WI38 (cell line): ENCODE results near the gene GRIK3.
"Not testable (repeated sequence)": the region's sequence is repeated elsewhere in the genome, so short reads cannot be mapped to it uniquely, and the experiment has no call there.

Source experiments
- H3K4me3 ChIP-seq: 2 replicates; pipeline ENCODE4 v1.5.1; 2011; ENCODE audit warnings: low read depth, mild to moderate bottlenecking, control low read depth, low read length
- TF ChIP-seq, protein P1 (sequence below): IDR thresholded peaks from 2 replicates; pipeline ENCODE4 v1.5.1; 2012; ENCODE audit warnings: low read depth, mild to moderate bottlenecking, control low read depth, low read length

GRIK3 gene

DNA sequence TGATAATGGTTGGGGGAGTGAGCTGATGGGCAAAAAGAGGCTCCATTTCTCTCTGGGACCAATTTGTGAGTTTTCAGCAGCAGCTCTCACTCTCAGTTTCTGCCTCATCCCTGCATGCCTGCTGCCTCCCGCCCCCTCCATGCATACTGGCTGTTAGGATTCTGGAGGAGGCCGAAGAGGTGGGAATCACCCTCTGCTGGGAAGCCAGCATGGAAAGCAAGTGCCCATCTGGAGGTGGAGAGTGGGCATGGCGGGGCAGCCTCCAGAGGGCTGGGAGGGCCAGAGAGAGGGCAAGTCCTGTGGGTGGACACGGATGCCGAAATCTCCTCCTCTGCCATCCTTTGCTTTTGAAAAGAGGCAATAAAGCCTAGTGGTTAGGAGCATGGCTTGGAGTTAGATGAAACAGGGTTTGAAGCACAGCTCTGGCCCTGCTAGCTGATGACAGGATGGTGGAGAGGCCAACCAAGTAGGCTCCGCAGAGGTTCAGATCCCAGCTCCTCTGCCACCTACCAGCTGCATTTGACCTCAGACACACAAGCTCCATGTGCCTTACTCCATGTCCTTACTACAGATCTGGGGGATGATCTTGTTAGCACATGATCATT, 113.4 kb downstream of the GRIK3 start:
- TF ChIP-seq, protein P1, sequence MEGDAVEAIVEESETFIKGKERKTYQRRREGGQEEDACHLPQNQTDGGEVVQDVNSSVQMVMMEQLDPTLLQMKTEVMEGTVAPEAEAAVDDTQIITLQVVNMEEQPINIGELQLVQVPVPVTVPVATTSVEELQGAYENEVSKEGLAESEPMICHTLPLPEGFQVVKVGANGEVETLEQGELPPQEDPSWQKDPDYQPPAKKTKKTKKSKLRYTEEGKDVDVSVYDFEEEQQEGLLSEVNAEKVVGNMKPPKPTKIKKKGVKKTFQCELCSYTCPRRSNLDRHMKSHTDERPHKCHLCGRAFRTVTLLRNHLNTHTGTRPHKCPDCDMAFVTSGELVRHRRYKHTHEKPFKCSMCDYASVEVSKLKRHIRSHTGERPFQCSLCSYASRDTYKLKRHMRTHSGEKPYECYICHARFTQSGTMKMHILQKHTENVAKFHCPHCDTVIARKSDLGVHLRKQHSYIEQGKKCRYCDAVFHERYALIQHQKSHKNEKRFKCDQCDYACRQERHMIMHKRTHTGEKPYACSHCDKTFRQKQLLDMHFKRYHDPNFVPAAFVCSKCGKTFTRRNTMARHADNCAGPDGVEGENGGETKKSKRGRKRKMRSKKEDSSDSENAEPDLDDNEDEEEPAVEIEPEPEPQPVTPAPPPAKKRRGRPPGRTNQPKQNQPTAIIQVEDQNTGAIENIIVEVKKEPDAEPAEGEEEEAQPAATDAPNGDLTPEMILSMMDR = no peak
- H3K4me3 ChIP-seq = no peak overlapping the region

DNA sequence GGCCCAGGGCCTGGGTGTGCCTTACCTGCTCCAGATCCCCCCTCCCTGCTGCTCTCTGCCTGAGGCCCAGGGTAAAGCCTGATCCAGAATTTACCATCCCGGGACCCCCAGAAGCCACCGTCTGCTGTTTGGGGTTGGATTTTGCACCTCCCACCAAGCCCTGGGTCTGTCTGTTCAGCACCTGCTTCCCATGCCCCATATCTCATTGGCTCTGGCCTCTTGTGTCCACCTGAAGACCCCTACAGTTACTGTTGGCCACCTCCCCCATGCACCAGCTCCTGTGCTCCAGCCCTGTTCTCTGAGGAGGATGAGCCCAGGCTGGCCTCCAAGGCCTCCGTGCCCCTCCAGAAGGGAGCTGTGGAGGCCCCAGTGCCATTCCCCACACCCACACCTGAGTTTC, 113.9 kb downstream of the GRIK3 start:
- no peak overlapping the region for H3K4me3 ChIP-seq
- TF ChIP-seq, protein P1 = no peak

DNA sequence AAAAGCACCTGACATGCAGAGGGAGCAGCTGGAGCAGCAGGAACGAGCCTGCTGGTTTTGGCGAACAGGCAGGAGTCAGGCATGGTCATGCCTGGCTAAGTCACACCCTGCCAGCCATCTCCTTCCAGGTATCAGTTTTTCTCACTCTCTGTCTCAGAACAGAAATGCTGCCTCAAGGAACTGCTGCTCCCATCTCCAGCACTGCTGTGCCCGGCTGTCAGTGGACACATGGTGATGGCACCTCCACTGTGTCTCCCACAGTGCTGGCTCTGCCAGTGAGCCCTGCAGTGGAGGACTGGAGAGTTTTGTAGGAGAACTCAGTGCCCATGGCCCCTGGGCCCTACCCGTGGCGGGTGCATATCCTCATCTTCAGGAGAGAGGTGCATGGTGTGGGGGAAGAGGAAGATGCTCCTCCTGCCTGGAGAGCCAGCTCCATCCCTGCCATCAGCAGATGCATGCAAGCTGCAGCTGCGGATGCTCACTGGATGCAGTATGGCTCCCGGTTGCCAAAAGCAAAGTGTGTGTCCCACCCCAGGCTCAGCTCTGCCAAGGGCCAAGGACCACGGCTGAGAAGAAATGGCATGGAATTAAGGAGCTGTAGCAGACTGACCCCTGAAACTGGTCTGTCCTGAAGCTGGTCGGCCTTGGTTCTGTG, 114.7 kb downstream of the GRIK3 start:
- no peak overlapping the region for H3K4me3 ChIP-seq
- TF ChIP-seq, protein P1 = no peak

DNA sequence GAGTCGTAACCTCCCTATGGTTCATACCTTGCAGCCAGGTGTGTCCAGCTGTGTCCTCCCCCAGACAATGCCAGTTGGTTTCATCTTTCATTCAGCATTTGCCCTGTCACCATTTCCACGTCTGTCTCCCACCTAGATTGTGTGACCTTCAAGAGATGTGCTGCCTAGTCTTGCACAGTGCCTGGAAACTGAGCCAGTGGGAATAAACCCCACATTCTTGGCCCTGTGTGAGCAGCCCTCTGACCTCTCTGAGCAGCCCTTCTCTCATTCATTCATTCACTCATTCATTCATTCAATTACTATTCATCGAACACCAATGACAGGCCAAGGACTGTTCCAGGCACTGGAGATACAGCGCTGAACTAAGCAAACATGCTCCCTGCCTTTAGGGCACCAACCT, 115.7 kb downstream of the GRIK3 start:
- no peak overlapping the region for H3K4me3 ChIP-seq
- TF ChIP-seq, protein P1 = no peak

DNA sequence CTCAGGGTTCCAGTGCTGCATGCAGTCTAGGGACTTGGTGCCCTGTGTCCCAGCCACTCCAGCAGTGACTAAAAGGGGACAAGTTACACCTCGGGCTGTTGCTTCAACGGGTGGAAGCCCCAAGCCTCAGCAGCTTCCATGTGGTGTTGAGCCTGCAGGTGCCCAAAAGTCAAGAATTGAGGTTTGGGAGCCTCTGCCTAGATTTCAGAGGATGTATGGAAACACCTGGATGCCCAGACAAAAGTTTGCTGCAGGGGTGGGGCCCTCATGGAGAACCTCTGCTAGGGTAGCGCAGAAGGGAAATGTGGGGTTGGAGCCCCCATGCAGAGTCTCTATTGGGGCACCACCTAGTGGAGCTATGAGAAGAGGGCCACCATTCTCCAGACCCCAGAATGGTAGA, 117.8 kb downstream of the GRIK3 start:
- not testable (repeated sequence) for H3K4me3 ChIP-seq

DNA sequence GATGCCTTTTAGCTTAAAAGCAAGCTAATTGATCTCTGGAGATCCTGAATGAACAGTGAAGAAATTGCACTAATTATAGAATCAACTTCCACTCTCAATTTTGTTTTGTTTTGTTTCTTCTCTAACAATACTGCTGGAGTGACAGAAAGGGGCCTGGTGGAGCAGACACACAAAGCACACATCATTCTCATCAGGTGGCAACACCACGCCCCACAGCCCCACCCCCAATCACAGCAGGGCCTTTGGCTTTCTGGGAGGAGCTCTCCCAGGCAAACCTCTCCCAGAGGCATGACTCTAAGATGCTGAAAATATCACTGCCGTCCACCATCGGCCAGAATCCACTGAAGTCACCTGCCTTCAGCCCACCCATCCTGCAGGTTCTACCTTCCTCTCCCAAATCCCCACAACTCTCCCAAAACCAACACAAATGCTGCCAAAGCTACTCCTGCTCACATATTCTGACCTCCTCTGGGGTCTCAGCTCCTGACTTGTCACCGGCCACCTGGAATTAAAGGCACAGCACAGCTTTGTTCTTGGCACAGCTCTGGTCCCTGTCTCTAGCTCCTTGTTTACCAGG, 120.7 kb downstream of the GRIK3 start:
- H3K4me3 ChIP-seq = no peak overlapping the region
- TF ChIP-seq, protein P1 = no peak

DNA sequence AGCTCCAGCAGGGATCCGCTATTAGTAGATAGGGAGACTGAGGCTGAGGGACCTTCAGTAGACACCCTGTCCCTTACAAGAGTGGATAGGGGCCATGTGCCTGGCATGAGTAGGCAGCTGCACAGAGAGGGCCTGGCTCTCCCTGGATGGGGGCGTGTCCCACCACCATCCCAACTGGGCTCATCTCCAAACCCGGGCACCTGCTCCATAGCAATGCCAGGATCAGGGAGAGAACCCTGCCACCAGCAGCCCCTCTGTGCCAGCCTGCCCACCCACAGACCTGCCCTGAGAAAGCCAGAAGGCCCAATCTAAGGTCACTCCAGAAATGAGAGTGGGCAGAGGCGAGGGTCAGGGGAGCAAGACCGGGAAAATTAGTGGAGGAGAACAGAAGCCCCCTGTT, 121.3 kb downstream of the GRIK3 start:
- no peak overlapping the region for H3K4me3 ChIP-seq
- TF ChIP-seq, protein P1 = no peak
